ENCODE measurements around the gene BMERB1. TPM values are rescaled to one million over a fixed set of nuclear protein-coding genes. Genes with fewer than 3 reads are reported as not detected.
A peak's percentile ranks its signal among the peaks of the same experiment; 100 is the strongest.

Gene BMERB1
- total and polyA plus RNA-seq, 9 of the 15 experiments (the other 6 are each of a cell fraction or from before 2014, with no cell fraction given) = 0.29 to 2.9 (median 0.94) TPM

- no peak for FAIRE-seq
- CTCF ChIA-PET (ENCODE audit: low intra/inter-chr PET ratio) = no interaction called here
- TF ChIP-seq NFRKB (IDR thresholded peaks at IDR 0.05; ENCODE audit: low read depth) (no peak), ZNF778 (CRISPR knock-in tag; IDR thresholded peaks at IDR 0.05) (no peak), CEBPB (tag; IDR thresholded peaks at IDR 0.05) (no peak), SAP30 (IDR thresholded peaks at IDR 0.05; ENCODE audit: borderline replicate concordance, insufficient read depth, low read depth, low read length, poor library complexity, severe bottlenecking) (no peak), ZNF398 (CRISPR knock-in tag; IDR thresholded peaks at IDR 0.05) (no peak), BRF1 (IDR thresholded peaks at IDR 0.05; ENCODE audit: borderline replicate concordance, extremely low read depth, insufficient read length) (no peak), RBM25 (IDR thresholded peaks at IDR 0.05; ENCODE audit: low read depth, low read length, severe bottlenecking) (peak; percentile 90), RCOR1 (IDR thresholded peaks at IDR 0.05; ENCODE audit: borderline replicate concordance in 1 of 2, low read depth in 2 of 2, low read length in 2 of 2) (0 out of 4 replicates have a peak, but pooled peaks of 1 of the 2 experiments have one; percentile 42), BCOR (IDR thresholded peaks at IDR 0.05) (peak; percentile 88), NFIX (CRISPR knock-in tag; IDR thresholded peaks at IDR 0.05; ENCODE audit: low read depth) (no peak), NCOA6 (IDR thresholded peaks at IDR 0.05) (no peak), HDAC2 (IDR thresholded peaks at IDR 0.05) (peak; percentile 32; the same call in 1 of the 2 replicates), KDM1A (IDR thresholded peaks at IDR 0.05) (peak; percentile 20 to 69; a peak in 2 of 4 replicates), SMAD4 (CRISPR knock-in tag; conservative IDR thresholded peaks at IDR 0.05) (no peak), THRAP3 (IDR thresholded peaks at IDR 0.05; ENCODE audit: borderline replicate concordance) (no peak), ZNF143 (CRISPR knock-in tag; IDR thresholded peaks at IDR 0.05) (no peak), ZNF551 (CRISPR knock-in tag; IDR thresholded peaks at IDR 0.05) (no peak), ADNP (tag; IDR thresholded peaks at IDR 0.05) (peak; percentile 82), ZNF311 (CRISPR knock-in tag; IDR thresholded peaks at IDR 0.05) (no peak), FUS (optimal IDR thresholded peaks at IDR 0.05; ENCODE audit: low read depth, low read length) (no peak), SMARCA5 (IDR thresholded peaks at IDR 0.05) (peak; percentile 54; the same call in 1 of the 2 replicates), RHOXF2B (CRISPR knock-in tag; conservative IDR thresholded peaks at IDR 0.05) (no peak), ZNF133 (CRISPR knock-in tag; IDR thresholded peaks at IDR 0.05) (no peak), CHD4 (IDR thresholded peaks at IDR 0.05; ENCODE audit: insufficient read depth, insufficient replicate concordance, low read depth, low read length, poor library complexity, severe bottlenecking) (peak; percentile 79), ZNF3 (CRISPR knock-in tag; IDR thresholded peaks at IDR 0.05) (no peak), CBX2 (IDR thresholded peaks at IDR 0.05; ENCODE audit: insufficient read depth, low read length, poor library complexity, severe bottlenecking) (no peak)
Measured at GRCh38 chr16:15444264-15444663, 9.9 kb downstream of the BMERB1 start.

More at GRCh38 chr16:15444264-15444663, 9.9 kb downstream of the BMERB1 start:
- H3K9ac ChIP-seq (ENCODE audit: insufficient read depth in 1 of 2, low read depth in 2 of 2, low read length in 2 of 2) = no peak overlapping the region
- no peaks in the 10 kb centered on the region for H3K9me1 ChIP-seq (ENCODE audit: control insufficient read depth, insufficient read depth, low read length)
- H4K20me1 ChIP-seq (replicated peaks; ENCODE audit: control insufficient read depth, insufficient read depth, low read length) = no peaks in the 10 kb centered on the region
- DNase-seq (ENCODE audit: extremely low read depth in 1 of 4, low spot score in 3 of 4) = no peak
- POLR2A ChIA-PET = interaction anchor here (0.6 kb wide), 1 partner anchor 14 kb away, joined by 3 read pairs; no protein-coding TSS in a partner anchor
- peaks cover 3% of the 10 kb centered on the region; the same call in 1 of the 2 replicates for H3K9me3 ChIP-seq (replicated peaks; ENCODE audit: control insufficient read depth, insufficient read depth, low read depth, low read length)
- H3K4me3 ChIP-seq = no peak overlapping the region
- H3K4me1 ChIP-seq (replicated peaks in 1 of 2; ENCODE audit: control insufficient read depth in 2 of 2, insufficient read depth in 2 of 2, low read length in 2 of 2) = no peaks in the 10 kb centered on the region
- H3K27ac ChIP-seq (ENCODE audit: extremely low read depth, low read depth, low read length) = no peak overlapping the region
- no peaks in the 10 kb centered on the region; a peak in 1 of 5 replicates for H3K27me3 ChIP-seq (ENCODE audit: control insufficient read depth in 2 of 2, insufficient read depth in 2 of 2, low read length in 2 of 2)
- in situ Hi-C loops (cut with MboI) (no loop called here), intact Hi-C loops (cut with micrococcal nuclease) (no loop called here)
- no peaks in the 10 kb centered on the region for H3K79me2 ChIP-seq (ENCODE audit: control insufficient read depth, insufficient read depth, low read length)
- WGBS (ENCODE audit: insufficient coverage, low coverage, missing lambda C conversion rate) = 24% methylated on average over 3 of the region's 3 CpGs
- no peak for ATAC-seq
- no peak overlapping the region for H3K4me2 ChIP-seq (ENCODE audit: insufficient read depth, low read length)
- H2AFZ ChIP-seq (ENCODE audit: low read depth, low read length) = no peak overlapping the region
- BruUV-seq (replicated peaks) = no TSS peak
- H3K36me3 ChIP-seq (ENCODE audit: control insufficient read depth, insufficient read depth, low read length) = no peaks in the 10 kb centered on the region

All from K562 (cell line).